GM12872 (cell line): ENCODE data around the gene LAMC3.

Source experiments
- CTCF ChIP-seq: IDR thresholded peaks from 3 replicates; pipeline ENCODE4 v1.5.1; 2011; ENCODE audit warnings: low read depth, mild to moderate bottlenecking, low read length, moderate library complexity; ENCODE audit not compliant: insufficient read depth

LAMC3 gene

GRCh38 chr9:131104016-131104740 lies 95.2 kb downstream of the LAMC3 start:
- no peak for TF ChIP-seq CTCF

- no peak for TF ChIP-seq CTCF
Observed at GRCh38 chr9:131105952-131106351, 97.0 kb downstream of the LAMC3 start.

DNA sequence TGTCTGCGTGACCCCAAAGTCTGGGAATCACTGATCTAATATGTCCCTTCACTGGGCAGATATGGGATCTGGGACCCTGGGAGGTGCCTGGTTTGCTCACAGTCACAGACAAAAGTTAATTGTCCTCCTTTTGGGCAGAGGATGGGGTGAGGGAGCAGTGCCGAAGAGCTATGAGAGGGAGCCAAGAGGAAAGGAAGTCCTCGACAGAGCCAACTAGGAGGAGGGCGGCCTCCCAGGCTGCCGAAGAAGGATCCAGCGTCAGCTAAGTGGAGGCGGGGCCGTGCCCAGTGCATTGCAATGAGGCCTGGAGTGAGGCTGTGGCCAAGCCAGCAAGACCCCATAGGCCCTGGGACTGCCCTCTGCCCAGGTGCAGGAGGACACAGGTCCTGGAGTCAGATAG lies 98.8 kb downstream of the LAMC3 start:
- no peak for TF ChIP-seq CTCF

GRCh38 chr9:131111186-131111853 lies 102.3 kb downstream of the LAMC3 start:
- TF ChIP-seq CTCF: no peak

- no peak for TF ChIP-seq CTCF
Observed at GRCh38 chr9:131111854-131112311, 102.9 kb downstream of the LAMC3 start.

GRCh38 chr9:131112374-131113154 lies 103.6 kb downstream of the LAMC3 start:
- TF ChIP-seq CTCF: no peak

- TF ChIP-seq CTCF: no peak
Observed at GRCh38 chr9:131113655-131114054, 104.7 kb downstream of the LAMC3 start.
